GM13977 (cell line): ENCODE results near the gene TK2.

ENCODE experiments used
- DNase-seq: peaks from one replicate; pipeline ENCODE4 v3.0.0; 2012; ENCODE audit warnings: low spot score
- in situ Hi-C: fragments of 300-500 bp; cut with MboI; formaldehyde crosslinking; loops from one replicate; pipeline ENCODE4 v1.12.0; 2022; ENCODE audit warnings: low sequenced_read_pairs, low pct_unique_long_range_greater_than_20kb, mixed read lengths, inconsistent platforms; ENCODE audit not compliant: unreplicated experiment
- TF ChIP-seq, protein P1 (sequence below): IDR thresholded peaks from 2 replicates; pipeline ENCODE4 v1.5.1; 2012; ENCODE audit warnings: mild to moderate bottlenecking, control low read depth; ENCODE audit not compliant: insufficient read depth; ENCODE audit errors: extremely low read depth, missing control alignments

The TK2 gene

DNA sequence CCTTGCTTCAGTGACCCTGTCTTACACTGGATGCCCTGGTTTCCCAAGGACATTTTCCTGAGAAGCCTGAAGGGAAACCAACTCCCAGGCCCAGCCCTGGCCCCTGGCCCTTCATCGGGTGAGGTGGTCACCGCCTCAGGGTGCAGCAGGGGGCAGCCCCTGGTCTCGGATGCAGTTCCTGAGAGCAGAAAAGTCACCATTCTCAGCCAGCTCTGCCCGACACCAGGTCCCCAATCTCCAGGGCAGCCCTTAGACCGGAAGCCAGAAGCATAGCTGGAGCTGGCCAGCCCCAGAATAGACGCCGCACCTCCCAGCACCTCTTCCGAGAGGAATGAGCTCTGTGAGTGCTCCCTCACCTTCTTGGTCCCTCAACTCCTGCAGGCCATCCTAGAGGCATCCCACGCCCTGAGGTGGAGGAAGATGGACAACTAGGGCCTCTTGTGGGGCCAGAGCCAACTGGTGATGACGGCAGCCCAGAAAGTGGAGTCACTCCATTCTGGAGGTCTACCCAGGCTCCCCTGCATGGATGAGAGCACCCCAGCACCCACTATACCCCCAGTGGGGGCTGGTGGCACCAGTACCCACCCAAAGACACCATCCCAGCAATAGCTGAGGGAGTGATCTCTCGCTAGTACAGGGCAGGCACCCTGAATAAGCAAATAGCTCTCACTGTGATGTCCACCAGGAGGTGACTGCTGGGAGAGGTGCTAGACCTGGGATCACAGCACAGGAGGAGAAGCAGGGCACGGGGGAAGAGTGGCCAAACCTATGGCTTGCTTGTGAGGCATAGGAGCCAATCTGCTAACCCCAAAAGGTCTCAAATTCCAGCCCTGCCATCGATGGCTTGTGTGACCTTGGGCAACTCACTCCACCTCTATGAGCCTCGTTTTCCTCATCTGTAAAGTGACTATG lies 56.2 kb downstream of the TK2 start:
- TF ChIP-seq, protein P1, sequence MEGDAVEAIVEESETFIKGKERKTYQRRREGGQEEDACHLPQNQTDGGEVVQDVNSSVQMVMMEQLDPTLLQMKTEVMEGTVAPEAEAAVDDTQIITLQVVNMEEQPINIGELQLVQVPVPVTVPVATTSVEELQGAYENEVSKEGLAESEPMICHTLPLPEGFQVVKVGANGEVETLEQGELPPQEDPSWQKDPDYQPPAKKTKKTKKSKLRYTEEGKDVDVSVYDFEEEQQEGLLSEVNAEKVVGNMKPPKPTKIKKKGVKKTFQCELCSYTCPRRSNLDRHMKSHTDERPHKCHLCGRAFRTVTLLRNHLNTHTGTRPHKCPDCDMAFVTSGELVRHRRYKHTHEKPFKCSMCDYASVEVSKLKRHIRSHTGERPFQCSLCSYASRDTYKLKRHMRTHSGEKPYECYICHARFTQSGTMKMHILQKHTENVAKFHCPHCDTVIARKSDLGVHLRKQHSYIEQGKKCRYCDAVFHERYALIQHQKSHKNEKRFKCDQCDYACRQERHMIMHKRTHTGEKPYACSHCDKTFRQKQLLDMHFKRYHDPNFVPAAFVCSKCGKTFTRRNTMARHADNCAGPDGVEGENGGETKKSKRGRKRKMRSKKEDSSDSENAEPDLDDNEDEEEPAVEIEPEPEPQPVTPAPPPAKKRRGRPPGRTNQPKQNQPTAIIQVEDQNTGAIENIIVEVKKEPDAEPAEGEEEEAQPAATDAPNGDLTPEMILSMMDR = no peak
- in situ Hi-C loops = no loop called here
- no peak for DNase-seq

DNA sequence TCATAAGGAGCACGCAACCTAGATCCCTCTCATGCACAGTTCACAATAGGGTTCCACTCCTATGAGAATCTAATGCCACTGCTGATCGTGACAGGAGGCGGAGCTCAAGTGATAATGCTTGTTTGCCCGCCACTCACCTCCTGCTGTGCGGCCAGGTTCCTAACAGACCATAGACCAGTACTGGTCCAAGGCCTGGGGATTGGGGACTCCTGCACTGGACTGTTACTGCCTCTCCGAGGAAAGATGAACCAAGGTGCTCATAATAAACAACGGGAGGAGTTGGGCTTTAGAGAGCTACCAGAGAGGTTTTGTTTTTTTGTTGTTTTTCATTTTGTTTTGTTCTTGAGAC lies 58.2 kb downstream of the TK2 start:
- in situ Hi-C loops = no loop called here
- TF ChIP-seq, protein P1 = no peak
- no peak for DNase-seq

DNA sequence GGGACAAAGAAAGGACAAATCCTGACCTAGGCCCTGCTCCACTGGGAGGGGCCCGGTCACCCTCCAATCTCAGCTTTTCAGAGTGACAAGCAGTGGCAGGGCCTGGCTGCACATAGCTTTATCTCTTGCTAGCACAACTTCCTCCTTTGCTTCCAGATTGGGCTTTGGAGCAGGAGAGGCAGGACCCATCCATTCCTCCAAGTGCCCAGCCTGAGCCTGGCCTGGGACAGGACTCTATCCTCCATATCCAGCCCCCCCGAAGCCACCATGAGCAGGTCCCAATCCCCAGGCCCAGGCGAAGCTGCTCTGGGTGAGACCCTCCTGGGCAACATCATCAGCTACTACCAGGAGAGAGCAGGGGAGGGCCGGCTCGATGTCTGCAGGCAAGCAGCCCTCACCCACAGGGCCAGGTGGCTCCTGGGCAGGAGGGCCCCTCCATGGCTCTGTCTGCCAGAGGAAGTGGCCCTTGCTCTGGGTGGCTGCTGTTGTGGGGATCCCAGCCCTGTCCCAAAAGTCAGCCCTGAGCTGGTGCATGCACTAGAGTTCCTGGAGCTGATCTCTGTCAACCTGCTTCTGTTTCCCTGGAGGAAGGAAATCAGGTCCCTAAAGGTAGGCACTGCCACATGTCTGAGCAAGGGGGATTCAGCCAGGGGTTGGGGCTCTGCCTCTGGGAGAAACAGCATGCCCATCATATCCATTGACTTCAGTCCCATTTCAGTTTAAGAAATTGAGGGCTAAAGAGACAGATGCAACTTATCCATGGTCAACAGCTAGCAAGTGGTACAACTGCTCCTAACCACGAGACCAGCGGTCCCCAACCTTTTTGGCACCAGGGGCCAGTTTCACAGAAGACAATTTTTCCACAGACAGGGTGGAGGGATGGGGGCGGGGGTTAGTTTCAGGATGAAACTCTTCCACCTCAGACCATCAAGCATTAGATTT lies 58.9 kb downstream of the TK2 start:
- in situ Hi-C loops = no loop called here
- DNase-seq = no peak
- TF ChIP-seq, protein P1 = no peak

DNA sequence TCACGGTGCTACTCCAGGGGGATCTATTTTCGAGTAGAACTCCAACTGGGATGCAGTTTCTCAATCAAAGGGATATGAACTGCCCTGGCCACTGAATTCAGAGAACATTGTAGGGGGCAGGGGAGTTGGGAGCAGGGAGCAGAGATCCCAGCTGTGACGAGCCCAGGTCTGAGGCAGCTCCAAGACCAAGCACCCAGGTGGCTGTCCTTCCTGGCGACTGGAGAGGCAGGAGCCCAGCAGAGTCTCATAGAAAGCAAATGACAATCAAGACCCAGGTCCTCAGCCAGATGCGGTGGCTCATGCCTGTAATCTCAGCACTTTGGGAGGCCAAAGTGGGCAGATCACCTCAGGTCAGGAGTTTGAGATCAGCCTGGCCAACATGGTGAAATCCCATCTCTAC lies 60.1 kb downstream of the TK2 start:
- TF ChIP-seq, protein P1 = no peak
- in situ Hi-C loops = no loop called here

DNA sequence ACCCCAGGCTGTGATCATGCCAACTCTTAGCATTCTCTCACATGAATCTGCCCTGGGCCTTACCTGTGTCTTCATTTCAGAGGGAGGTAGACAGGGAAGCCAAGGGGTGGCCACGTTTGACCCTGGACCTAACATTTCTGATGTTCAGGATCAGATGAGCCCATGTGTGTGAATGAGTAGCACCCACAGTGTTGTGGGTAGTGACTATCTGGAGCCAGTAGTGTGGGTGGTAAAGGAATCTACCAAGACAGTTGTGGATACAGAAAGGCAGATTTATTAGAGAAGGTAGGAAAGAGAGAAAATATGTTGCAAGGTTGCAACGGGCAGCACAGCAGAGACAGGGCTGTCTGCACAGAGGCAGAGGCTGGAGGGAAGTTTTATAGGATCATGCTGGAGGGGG lies 60.5 kb downstream of the TK2 start:
- TF ChIP-seq, protein P1 = no peak
- in situ Hi-C loops = no loop called here
- DNase-seq = no peak

More for the DNA sequence above, 60.1 kb downstream of the TK2 start:
- DNase-seq = no peak

DNA sequence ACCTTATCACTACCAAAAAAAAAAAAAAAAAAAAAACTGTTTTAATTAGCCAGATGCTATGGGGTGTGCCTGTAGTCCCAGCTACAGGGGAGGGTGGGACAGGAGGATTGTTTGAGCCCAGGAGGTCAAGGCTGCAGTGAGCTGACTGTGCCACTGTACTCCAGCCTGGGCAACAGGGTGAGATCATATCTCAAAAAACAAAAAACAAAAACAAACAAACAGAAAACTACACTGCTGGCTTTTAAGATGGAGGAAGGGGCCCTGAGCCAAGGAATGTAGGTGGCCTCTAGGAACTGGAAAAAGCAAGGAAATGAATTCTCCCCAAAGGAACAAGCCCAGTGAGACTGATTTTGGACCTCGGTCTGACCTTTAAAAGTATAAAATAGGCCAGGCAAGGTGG lies 61.4 kb downstream of the TK2 start:
- in situ Hi-C loops = no loop called here
- TF ChIP-seq, protein P1 = no peak
- no peak for DNase-seq
